Superior temporal gyrus (tissue), 1 donor: ENCODE data around the gene SPANXC.
A peak's percentile ranks its signal among the peaks of the same experiment; 100 is the strongest.
"Not testable (repeated sequence)": the region's sequence is repeated elsewhere in the genome, so short reads cannot be mapped to it uniquely, and the experiment has no call there.

Source experiments
- DNase-seq: peaks from one replicate; pipeline ENCODE4 v3.0.0-alpha.2; 2016; ENCODE audit errors: extremely low spot score

Gene SPANXC, protein sequence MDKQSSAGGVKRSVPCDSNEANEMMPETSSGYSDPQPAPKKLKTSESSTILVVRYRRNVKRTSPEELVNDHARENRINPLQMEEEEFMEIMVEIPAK

GRCh38 chrX:141242417-141242816, at the start of gene SPANXC:
TSS of gene SPANXC (minus strand) at chrX:141242517. CDS start at chrX:141242457, 60 bp downstream.
- DNase-seq: not testable (repeated sequence)

- peak; percentile 10 for DNase-seq
These were observed 37.2 kb upstream of the SPANXC start for GRCh38 chrX:141279476-141279875.

GRCh38 chrX:141278306-141278705, 36.0 kb upstream of the SPANXC start:
- peak; percentile 69 for DNase-seq

DNA sequence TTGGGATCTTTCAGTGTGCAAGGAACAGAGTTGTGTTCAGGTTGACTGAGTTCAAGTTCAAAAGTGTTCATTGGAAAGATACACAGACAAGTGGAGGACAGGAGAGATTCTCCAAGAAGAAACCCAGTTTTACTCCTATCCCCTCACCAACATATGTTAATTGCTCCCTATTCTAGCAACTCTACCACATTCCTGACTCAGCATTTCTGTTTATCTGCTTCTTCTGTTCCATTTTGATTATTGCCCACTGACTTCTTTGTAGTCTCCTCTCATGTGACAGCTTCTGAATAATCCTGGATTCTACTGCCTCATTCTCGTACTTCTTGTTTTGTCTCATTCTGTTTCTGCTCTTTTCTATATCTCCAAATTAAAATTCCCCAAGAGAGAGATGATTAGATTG, 15.8 kb upstream of the SPANXC start:
- no peak for DNase-seq

DNA sequence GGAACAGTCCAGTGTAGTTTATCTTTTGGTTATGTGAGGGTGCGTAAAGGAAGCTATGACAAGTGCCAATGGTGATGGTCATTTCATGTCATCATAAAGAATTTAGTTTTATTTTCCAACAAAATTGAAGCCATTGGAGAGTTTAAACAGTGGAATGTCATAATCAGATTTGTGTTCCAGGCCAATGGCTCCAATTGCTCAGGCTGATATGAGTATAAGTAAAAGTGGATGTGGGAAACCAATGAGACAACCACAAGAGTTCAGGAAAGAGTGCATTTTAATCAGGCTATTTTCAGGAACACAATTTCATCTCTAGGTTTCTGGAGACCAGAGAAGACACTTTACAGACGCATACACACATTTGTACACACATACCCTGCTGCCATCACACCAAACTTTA, 20.7 kb downstream of the SPANXC start:
- DNase-seq: no peak

GRCh38 chrX:141220342-141221008, 21.8 kb downstream of the SPANXC start:
- DNase-seq: no peak

- DNase-seq: no peak
These were observed 28.1 kb downstream of the SPANXC start for GRCh38 chrX:141214196-141214595.

GRCh38 chrX:141201962-141202361, 40.4 kb downstream of the SPANXC start:
- DNase-seq: no peak
